ENCODE measurements around the gene HPS5.

The HPS5 gene

GRCh38 chr11:18233912-18234311, 88.0 kb downstream of the HPS5 start:
- Histone ChIP-seq H3K36me3 (ENCODE audit: control insufficient read depth, insufficient read depth, low read length) (no peaks in the 10 kb centered on the region), H3K4me3 (replicated peaks; ENCODE audit: low read depth, low read length) (no peak overlapping the region), H3K27me3 (replicated peaks; ENCODE audit: control insufficient read depth, insufficient read depth, low read length) (no peaks in the 10 kb centered on the region)
- DNase-seq (ENCODE audit: extremely low read depth, insufficient read length), result no peak
- TF ChIP-seq CTCF (IDR thresholded peaks at IDR 0.05; ENCODE audit: insufficient read depth, low read length, poor library complexity, severe bottlenecking), result no peak

GRCh38 chr11:18230859-18231258, 91.1 kb downstream of the HPS5 start:
- no peaks in the 10 kb centered on the region for H3K27me3 ChIP-seq (replicated peaks; ENCODE audit: control insufficient read depth, insufficient read depth, low read length)
- H3K4me3 ChIP-seq (replicated peaks; ENCODE audit: low read depth, low read length), result no peak overlapping the region
- TF ChIP-seq CTCF (IDR thresholded peaks at IDR 0.05; ENCODE audit: insufficient read depth, low read length, poor library complexity, severe bottlenecking), result no peak
- DNase-seq (ENCODE audit: extremely low read depth, insufficient read length), result no peak
- no peaks in the 10 kb centered on the region for H3K36me3 ChIP-seq (ENCODE audit: control insufficient read depth, insufficient read depth, low read length)

- Histone ChIP-seq H3K27me3 (replicated peaks; ENCODE audit: control insufficient read depth, insufficient read depth, low read length) (no peaks in the 10 kb centered on the region), H3K4me3 (replicated peaks; ENCODE audit: low read depth, low read length) (no peak overlapping the region), H3K36me3 (ENCODE audit: control insufficient read depth, insufficient read depth, low read length) (no peaks in the 10 kb centered on the region)
- DNase-seq (ENCODE audit: extremely low read depth, insufficient read length), result peak; percentile 58
- no peak for TF ChIP-seq CTCF (IDR thresholded peaks at IDR 0.05; ENCODE audit: insufficient read depth, low read length, poor library complexity, severe bottlenecking)
These were observed 92.4 kb downstream of the HPS5 start for GRCh38 chr11:18229501-18229900.
